Measurements from ENCODE around the gene KCNQ1OT1. TPM values are rescaled to one million over a fixed set of nuclear protein-coding genes. Genes with fewer than 3 reads are reported as not detected.

KCNQ1OT1 gene
- total and polyA plus RNA-seq, 2 experiments from 2014 or later, result 2.3 to 8.8 TPM

DNA sequence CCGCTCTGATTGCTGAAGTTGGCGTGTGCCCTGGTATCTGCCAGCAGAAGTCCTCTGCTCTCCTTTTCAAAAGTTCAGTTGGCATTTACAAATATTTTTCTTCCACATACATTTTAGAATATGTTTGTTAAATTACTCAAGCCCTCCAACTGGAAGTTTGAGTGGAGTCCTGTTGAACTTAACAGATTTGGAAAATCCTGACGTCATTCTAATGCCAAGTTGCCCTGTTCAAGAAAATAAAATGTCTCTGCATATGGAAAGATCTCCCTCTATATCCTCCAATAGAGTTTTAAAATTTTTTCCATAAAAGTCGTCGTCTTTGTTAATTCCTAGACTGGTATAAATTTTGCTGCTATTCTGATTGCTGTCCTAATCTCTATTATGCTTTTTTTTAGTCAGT, 3.3 kb downstream of the KCNQ1OT1 start:
- no peak overlapping the region for H3K4me3 ChIP-seq
- peaks cover 34% of the 10 kb centered on the region for H3K4me1 ChIP-seq (ENCODE audit: low read depth)
- DNase-seq (ENCODE audit: low read depth in 1 of 2, low spot score in 1 of 2), result no peak
- H3K9me3 ChIP-seq (ENCODE audit: low read depth), result no peaks in the 10 kb centered on the region
- H3K27ac ChIP-seq, result no peak overlapping the region
- no peaks in the 10 kb centered on the region for H3K27me3 ChIP-seq
- TF ChIP-seq CTCF (IDR thresholded peaks at IDR 0.05; ENCODE audit: low read depth, low read length), result no peak
- no peaks in the 10 kb centered on the region for H3K36me3 ChIP-seq

GRCh38 chr11:2694995-2695939, 4.5 kb downstream of the KCNQ1OT1 start:
- H3K4me3 ChIP-seq, result no peak overlapping the region
- H3K36me3 ChIP-seq, result no peaks in the 10 kb centered on the region
- DNase-seq (ENCODE audit: low read depth in 1 of 2, low spot score in 1 of 2), result no peak
- H3K9me3 ChIP-seq (ENCODE audit: low read depth), result no peaks in the 10 kb centered on the region
- no peaks in the 10 kb centered on the region for H3K27me3 ChIP-seq
- no peak for TF ChIP-seq CTCF (IDR thresholded peaks at IDR 0.05; ENCODE audit: low read depth, low read length)
- no peak overlapping the region for H3K27ac ChIP-seq
- peaks cover 37% of the 10 kb centered on the region for H3K4me1 ChIP-seq (ENCODE audit: low read depth)

GRCh38 chr11:2694495-2694894, 5.3 kb downstream of the KCNQ1OT1 start:
- Histone ChIP-seq H3K27me3 (no peaks in the 10 kb centered on the region), H3K4me3 (no peak overlapping the region), H3K4me1 (ENCODE audit: low read depth) (peaks cover 45% of the 10 kb centered on the region), H3K27ac (no peak overlapping the region), H3K36me3 (no peaks in the 10 kb centered on the region), H3K9me3 (ENCODE audit: low read depth) (no peaks in the 10 kb centered on the region)
- no peak for TF ChIP-seq CTCF (IDR thresholded peaks at IDR 0.05; ENCODE audit: low read depth, low read length)
- DNase-seq (ENCODE audit: low read depth in 1 of 2, low spot score in 1 of 2), result no peak

- DNase-seq (ENCODE audit: low read depth in 1 of 2, low spot score in 1 of 2), result no peak
- no peak overlapping the region for H3K4me3 ChIP-seq
- no peaks in the 10 kb centered on the region for H3K36me3 ChIP-seq
- no peaks in the 10 kb centered on the region for H3K27me3 ChIP-seq
- H3K4me1 ChIP-seq (ENCODE audit: low read depth), result peaks cover 49% of the 10 kb centered on the region
- H3K27ac ChIP-seq, result no peak overlapping the region
- TF ChIP-seq CTCF (IDR thresholded peaks at IDR 0.05; ENCODE audit: low read depth, low read length), result no peak
- H3K9me3 ChIP-seq (ENCODE audit: low read depth), result no peaks in the 10 kb centered on the region
These were observed 6.2 kb downstream of the KCNQ1OT1 start for GRCh38 chr11:2693271-2694261.

Measured in cardiac muscle cell (in vitro differentiated cells and primary cell).